Right hindlimb (tissue), 1 donor: ENCODE data around the gene TRNT1.
A peak's percentile ranks its signal among the peaks of the same experiment; 100 is the strongest.

ENCODE experiments used
- DNase-seq: peaks from one replicate; pipeline ENCODE4 v3.0.0-alpha.2; 2018

Gene TRNT1

DNA sequence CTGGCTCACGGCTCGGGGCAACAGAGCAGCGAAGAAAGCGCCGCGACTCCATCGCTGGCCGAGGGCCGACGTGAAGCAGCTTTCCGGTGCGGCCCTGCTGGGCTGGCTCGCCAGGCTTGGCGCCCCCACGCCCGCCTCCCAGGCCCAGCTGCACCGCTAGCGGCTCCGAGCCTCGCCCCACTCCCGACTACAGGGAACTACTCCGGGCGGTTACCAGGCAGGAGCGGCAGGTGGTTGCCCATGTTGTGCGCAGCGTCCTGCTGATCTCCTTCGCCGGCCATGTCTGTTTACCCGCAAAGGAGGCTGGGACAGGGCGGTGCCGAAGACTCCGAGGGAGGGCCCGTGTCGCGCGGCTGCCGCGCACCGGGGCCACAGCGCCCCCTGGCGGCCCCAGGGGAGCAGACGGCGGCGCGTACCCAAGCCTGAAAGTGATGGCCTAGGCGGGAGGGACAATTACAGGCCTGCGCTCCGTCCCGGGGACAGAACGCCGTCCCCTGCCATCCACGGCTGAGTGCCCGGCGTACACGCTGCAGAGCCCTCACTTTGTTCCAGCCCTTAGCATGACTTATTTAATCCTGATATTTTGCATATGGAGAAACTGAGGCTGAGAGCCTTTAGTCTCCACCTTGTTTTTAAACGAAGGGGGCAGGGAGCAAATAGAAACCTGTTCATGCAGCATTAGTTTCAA lies 52.8 kb downstream of the TRNT1 start, which contains the start of gene CRBN:
Gene CRBN (minus strand): TSS at position 285 of the 688 bp plus-strand sequence. CDS start 4 bp downstream, at position 281.
- DNase-seq, result peak; percentile 92

DNA sequence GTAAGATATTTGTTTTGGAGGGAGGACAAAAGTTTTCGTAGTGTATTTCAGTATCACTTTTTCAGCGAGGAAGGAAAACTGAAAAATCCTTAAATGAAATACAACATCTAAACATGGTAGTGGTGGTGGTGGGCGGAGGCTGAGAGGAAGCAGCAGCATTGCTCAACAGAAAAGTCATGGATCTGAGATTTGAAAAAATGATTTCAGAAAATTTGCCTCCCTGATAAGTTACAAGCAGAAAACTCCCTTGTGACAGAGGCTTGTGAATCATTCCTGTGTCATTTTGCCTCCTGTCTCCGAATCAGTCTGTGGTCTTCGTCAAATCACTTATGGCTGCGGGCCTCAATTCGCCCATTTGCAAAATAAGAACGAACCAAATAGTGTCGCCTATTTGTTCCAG lies 53.7 kb downstream of the TRNT1 start:
- DNase-seq, result no peak

DNA sequence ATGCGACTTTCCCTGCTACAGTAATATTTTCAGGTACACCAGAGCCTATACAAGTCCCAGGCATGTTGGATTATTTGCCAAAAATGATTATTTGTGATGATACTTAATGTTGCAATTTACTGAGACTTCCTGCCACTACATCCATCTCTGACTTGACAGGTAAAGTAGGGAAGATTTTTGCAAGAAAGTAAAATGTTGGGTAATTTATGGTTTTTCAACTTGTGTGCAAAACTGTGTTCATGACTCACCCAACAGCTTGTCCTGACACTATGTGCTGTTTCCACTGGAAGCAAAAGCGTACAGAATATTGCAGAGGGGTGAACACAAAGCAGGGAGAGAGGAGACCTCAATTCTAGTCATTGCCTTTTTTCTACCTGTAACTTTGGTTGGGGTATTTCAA lies 58.1 kb downstream of the TRNT1 start:
- DNase-seq, result no peak

DNA sequence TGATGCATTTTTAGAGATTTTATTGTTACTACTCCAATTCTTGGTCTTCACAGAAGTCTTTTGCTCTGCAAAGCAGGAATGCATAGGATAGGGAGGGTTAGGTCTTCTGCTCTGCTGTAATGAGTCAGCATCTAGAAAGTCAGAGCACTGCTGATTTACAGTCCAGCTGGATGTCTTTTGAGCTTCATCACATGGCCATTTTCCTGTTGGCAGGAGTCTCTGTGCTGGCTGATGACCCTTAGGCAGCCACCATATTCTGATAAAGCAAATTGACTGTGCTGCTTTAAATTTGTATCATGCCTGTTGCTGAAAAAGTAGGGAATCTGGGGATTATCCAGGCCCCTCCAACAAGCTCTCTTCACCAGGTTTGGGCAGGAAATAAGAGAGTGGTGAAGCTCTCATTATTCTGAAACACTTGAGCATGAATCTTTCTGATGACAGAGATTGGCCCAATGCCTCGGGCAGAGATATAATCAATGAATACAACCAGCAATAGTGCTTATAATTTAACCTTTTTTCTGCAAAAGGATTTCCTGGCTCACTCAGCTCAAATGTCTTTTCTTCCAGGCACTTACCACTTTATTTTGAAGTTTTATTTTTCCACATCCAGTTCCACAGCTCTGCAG lies 62.5 kb downstream of the TRNT1 start:
- DNase-seq, result no peak

DNA sequence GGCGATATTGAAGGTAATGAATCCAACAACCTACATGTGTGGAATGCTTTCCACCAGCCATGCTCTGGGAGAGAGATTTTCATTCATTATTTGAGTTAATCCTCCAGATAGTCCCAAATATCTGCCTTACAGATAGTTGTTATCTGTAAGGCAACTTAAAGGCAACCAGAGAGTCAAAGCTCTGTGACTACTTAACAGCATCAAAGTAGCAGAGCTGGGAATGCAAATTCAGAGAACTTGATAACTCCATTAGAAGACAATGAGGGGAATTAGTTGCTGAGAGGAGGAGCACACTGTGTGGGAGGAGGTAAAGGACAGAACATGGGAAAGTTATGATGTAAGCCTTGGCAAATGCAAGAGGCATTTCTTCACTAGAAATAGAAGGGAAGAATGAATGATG lies 63.2 kb downstream of the TRNT1 start:
- DNase-seq, result no peak

DNA sequence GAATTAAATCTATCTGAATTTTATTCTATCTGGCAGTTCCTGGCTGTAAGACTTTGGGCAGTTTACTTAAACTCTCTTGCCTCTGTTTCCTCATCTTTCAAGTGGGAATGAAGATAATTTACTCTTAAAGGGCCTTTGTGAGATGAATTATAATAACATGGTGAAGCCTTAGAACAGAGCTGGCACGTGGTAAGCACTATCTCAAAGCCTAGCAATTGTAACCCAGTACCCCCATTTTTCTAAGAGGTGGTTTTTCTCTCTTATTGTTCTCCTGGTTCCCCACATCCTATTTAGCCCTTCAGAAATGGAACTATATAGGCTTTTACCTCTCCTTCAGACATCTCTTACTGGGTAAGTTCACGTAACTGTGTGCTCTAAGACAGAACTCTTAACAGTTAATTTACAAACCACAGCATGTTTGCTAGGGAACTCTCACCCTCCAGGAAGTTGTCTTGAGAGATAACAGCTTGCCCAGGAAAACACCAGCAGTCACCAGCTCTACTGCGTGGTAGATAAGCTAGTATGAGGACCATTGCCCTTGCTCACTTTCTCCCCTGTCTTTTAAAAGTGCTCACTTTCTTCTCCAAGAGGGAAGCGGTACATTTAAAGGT lies 65.0 kb downstream of the TRNT1 start:
- no peak for DNase-seq

DNA sequence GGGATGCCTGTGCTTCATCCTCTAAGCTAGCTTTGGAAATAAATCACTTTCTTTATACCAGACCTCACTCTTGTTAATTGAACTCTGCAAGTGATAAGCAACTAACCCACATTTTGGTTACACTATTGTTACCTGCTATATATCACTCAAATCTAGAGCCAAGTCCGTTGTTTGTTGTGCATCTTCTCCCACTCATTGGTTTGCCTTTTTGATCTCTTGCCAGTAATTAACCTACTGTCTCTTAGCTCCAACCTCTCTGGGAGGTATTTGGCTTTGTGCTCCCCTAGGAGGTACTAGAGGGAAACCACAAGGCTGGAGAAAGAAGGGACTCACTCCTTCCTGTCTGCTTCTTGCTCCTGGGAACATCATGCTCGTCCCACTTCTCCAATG lies 65.5 kb downstream of the TRNT1 start:
- no peak for DNase-seq

DNA sequence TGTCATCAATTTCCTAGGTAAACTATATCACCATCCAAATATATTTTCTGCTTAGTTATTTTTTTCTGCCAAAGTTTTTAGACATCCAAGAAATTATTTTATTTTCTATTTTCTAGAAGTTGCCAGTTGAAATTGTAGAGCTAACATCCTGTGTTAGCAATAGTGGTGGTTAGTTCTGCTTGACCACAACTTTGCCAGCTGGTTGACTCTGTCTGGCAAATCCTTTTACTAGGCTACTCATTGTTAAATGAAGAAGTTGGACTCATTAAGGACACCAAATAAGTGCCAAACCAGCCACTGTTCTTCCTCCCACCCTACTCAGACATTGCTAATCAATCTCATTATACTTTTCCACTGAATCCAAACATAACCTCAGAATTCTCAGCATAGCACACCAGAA lies 68.1 kb downstream of the TRNT1 start:
- no peak for DNase-seq

DNA sequence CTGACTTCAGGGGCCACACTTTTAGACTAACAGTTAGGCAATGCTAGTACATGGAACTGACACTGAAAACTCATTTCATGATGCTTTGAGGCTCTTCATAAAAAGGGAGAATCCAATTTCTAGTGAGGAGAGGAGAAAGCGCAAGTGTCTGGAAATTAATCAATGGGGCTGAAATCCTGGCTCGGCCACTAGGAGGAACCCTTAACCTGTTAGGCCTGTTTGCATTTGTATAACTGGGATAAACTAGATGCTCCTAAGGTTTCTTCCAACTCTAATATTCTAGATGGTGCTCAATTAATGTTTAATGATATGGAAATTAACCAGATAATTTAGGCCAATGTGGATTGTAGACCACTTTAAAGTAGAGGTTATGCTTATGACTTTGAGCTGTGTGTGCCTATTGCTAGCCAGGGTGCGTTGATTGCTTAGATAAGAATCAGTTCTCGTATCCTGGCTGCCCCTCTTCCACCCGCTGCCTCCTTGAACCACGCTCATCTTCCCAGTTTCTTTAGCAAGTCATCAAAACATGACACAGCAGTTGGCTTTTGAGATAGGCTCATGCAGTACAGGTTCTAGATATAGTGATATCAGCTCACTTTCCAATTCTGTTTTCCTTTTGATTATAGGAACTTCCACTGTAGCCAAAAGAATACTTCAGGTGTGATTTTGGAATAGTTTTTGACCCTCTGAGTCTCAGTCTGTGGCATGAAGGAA lies 69.6 kb downstream of the TRNT1 start:
- no peak for DNase-seq
